ENCODE measurements around the gene SHISA6. TPM values are rescaled to one million over a fixed set of nuclear protein-coding genes. Genes with fewer than 3 reads are reported as not detected.

SHISA6 gene
- total RNA-seq, 1 experiment from 2014 or later, result not detected

DNA sequence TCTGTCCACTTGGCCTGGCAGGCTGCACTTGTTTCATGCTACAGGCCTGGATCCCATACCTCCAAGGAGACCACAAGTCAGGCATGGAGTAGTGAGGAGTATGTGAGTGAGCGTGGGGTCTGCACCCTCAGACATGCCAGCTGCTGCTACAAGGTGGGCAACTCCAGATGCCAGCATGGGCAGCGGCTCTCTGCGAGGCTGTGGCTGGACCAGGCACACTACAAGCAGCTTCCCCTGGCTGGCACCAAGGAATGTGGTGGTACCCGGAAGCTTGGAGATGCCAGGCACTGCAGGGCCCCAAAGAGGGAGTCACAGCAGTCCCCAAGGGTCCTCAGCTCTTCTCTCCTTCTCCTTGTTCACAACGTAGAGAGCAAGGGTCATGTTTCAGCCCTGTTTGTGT lies 341.2 kb downstream of the SHISA6 start:
- DNase-seq (ENCODE audit: low spot score), result no peak

DNA sequence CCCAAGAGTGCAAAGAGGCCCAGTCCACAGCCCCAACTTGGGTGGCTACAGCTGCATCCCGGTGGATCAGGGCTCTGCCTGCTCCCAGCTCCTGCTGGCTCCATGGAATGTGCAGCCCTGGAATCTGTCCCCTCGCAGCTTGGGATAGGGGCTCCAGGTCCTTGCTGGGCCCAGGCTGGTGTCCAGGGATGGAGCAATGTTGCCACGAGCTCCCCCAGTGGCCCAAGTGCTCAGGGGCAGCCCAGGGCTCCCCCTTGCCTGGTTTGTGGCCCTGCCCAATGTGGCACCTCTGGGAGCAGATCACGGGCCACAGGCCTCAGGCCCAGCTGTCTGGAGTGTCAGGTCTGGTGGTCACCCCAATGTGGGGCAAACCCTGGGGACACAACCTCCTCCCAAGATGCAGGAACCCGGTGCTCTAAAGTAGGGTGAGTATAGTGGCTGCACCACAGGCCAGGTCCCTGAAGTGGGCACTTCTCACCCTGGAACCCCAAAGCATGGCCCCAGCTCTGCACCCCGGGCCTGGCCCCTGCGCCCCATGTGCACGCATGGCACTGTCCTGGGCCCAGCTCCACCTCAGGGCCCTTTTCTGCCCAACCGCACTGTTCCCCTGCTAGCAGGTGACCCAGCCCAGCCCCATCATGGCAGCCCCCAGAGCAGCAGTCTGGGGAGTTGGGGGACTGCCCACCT lies 342.4 kb downstream of the SHISA6 start:
- DNase-seq (ENCODE audit: low spot score), result no peak

DNA sequence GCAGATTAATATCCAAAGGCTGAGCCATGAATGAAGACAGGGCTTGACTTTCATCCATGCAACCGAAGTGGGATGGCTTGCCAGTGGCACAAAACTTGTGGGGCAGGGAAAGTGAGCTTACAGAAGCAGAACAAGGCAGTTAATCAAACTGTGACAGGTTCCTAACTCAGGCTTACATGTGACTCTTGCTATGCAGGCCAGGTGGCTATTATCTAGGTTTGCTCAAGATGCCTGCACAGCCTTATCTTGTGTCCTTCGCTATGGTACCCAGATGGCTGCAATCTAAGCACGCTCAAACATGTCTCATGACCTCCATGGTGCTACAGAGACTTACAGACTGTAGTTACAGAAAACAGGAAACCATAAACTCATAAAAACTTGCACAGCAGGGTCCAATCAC lies 348.7 kb downstream of the SHISA6 start:
- no peak for DNase-seq (ENCODE audit: low spot score)

DNA sequence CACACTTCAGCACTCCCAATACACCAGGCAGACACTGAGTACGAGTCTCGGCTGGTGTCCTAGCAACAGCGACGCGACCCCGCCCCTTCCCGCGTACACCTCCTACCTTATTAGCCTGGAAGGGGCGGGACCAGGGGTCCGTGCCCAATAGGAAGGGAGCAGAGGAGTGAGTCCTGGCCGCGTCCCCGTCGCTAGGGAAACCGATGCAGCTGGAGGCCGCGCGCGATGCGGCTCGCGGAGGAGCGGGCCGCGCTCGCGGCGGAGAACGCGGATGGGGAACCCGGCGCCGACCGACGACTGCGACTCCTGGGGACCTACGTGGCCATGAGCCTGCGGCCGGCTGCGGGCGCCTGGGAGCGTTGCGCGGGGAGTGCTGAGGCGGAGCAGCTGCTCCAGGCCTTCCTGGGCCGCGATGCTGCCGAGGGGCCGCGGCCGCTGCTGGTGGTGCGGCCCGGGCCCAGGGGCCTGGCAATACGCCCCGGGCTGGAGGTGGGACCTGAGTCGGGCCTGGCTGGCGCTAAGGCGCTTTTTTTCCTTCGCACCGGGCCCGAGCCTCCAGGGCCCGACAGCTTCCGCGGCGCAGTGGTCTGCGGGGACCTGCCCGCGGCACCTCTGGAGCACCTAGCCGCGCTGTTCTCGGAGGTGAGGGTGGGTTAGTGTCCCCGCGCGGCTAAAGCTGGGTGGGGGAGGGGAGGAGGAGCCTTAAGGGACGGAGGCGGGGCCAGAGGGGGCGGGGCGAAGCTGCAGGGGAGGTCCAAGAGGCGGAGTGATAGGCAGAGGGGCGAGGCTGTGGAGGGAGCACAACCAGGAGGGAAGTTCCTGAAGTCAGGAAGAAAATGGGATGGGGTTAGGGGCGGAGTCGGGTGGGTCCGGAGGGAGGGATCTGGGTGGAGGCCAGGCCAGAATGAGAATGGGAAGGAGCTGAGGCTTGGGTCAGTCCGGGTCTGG lies 357.5 kb downstream of the SHISA6 start, which contains the start of gene DNAH9:
TSS of gene DNAH9 (plus strand) at position 197 of the 948 bp plus-strand sequence. CDS start at position 226, 29 bp downstream.
- no peak for DNase-seq (ENCODE audit: low spot score)

DNA sequence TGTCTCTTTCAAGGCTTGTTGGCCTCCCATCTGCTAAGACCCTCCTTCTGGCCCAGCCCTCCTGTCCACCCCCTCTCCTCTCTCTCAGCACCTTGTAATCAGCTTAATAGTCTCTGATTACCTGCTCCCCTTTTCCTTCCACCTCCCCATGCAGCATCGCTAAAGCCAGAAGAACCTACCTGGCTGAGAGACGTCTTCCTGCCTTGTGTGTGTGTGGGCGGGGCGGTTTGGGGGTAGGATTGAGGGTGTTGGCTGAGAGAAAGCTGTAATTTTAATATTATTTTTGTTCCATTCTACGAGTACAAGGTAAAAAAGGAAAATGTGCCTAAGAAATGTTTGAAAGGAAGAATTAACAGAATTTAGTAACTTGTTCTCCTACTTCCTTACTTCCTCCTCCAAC lies 360.6 kb downstream of the SHISA6 start:
- no peak for DNase-seq (ENCODE audit: low spot score)

DNA sequence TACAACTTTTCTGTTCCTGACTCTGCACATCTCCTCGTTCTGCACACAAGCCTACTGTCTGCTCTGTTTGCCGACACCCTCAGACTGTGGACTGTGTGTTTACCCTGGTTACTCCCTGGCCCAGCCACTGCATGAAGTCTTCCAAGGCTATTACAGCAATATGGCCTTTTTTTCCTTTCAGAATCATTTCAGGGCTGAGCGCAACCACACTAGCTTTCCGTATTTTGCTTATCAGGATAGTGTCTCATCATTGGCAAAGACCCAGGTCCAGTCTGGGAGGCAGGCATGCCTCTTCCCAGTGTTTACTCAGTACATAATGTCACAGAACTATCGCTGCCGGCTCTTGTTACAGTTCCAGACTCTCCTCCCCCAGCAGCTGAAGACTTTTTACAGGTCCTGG lies 367.4 kb downstream of the SHISA6 start:
- no peak for DNase-seq (ENCODE audit: low spot score)

DNA sequence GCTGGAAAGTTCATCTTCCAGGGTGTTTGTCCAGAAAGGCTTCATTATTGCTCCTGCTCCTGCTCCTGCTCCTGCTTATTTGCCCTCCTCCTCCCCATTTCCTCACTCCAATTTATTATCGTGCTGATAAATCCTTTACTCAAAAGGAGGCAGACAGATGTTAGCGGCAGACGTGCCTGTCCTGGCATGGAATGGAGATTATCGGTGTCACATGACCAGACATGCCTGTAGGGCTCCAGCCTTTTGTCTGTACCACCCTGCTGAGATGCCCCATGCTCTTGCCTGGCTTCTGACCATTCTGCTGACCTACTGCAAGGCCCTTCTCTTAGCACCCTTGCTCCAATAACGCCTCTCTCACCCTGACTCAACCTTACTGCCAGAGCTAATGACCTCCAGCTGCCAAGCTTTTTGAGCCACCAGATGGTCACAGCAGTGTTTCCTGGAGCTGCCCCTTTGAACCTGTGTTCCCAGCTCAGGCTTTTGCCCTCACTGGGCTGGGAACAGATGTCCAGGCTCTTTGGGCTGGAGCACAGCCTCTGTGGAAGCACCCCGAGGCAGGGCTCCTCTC lies 370.1 kb downstream of the SHISA6 start:
- DNase-seq (ENCODE audit: low spot score), result no peak

DNA sequence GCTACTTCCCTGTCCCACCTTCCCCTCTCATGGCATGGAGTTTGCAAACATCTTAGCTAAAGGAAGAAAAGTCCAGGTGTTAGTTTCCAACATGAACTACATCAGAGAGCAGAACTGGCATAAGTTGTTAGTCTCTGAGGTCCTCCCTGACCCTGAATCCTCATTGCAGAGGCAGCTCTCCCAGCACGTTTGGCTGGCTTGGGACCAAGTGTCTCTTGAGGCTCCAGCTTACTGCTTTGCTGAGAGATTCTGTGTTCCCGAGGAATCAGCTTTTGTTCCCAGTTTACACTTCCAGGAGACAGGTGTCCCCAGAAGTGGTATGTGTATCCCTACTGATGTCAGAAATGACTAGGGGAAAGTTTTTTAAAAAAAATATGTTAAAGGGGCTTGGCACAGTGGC lies 371.9 kb downstream of the SHISA6 start:
- no peak for DNase-seq (ENCODE audit: low spot score)

Measured in A172 (cell line).